ENCODE measurements around the gene MYEF2. TPM values are rescaled to one million over a fixed set of nuclear protein-coding genes. Genes with fewer than 3 reads are reported as not detected.

MYEF2 gene
- total and polyA plus RNA-seq, 4 donors: 0.07 to 1.2 (median 0.33) TPM

DNA sequence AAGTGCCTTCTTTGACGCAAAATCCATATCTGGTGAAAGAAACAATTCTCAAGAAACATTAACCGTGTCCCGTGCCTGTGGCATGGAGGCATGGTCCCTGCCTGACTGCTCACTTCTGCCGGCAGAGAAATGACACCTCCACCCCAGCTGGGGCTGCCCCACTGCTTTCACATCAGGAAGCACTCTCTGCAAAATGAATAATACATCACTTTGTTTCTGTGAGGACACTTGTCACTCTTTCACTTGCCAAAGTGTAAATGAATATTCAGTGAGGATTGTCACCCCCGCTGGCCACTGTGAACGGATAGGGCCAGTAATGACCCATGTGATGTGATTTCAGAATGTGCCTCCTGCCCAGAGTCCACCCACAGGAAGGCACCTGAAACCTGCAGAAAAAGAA is 88.4 kb downstream of the MYEF2 start:
- TF ChIP-seq FOXA2 (IDR thresholded peaks at IDR 0.05) (no peak), SP1 (IDR thresholded peaks at IDR 0.05) (no peak), RXRA (IDR thresholded peaks at IDR 0.05) (no peak), YY1 (IDR thresholded peaks at IDR 0.05) (no peak), MAX (IDR thresholded peaks at IDR 0.05) (no peak), GABPA (IDR thresholded peaks at IDR 0.05 in 1 of 2, conservative IDR thresholded peaks at IDR 0.05 in 1 of 2) (no peak), CTCF (IDR thresholded peaks at IDR 0.05; ENCODE audit: low read depth, low read length, missing input control) (no peak), TAF1 (conservative IDR thresholded peaks at IDR 0.05) (no peak), FOXA1 (IDR thresholded peaks at IDR 0.05) (no peak), JUND (IDR thresholded peaks at IDR 0.05) (no peak), HNF4G (IDR thresholded peaks at IDR 0.05) (no peak), HNF4A (conservative IDR thresholded peaks at IDR 0.05) (no peak), EGR1 (IDR thresholded peaks at IDR 0.05; ENCODE audit: low read depth in 2 of 2) (no peak)
- TF ChIP-seq, protein P1, sequence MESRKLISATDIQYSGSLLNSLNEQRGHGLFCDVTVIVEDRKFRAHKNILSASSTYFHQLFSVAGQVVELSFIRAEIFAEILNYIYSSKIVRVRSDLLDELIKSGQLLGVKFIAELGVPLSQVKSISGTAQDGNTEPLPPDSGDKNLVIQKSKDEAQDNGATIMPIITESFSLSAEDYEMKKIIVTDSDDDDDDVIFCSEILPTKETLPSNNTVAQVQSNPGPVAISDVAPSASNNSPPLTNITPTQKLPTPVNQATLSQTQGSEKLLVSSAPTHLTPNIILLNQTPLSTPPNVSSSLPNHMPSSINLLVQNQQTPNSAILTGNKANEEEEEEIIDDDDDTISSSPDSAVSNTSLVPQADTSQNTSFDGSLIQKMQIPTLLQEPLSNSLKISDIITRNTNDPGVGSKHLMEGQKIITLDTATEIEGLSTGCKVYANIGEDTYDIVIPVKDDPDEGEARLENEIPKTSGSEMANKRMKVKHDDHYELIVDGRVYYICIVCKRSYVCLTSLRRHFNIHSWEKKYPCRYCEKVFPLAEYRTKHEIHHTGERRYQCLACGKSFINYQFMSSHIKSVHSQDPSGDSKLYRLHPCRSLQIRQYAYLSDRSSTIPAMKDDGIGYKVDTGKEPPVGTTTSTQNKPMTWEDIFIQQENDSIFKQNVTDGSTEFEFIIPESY (IDR thresholded peaks at IDR 0.05): no peak
- TF ChIP-seq, protein P2, sequence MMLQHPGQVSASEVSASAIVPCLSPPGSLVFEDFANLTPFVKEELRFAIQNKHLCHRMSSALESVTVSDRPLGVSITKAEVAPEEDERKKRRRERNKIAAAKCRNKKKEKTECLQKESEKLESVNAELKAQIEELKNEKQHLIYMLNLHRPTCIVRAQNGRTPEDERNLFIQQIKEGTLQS (IDR thresholded peaks at IDR 0.05): no peak
- H3K27ac ChIP-seq (ENCODE audit: low read depth in 1 of 2, low read length in 2 of 2): no peak overlapping the region
- no peak overlapping the region for H3K4me3 ChIP-seq (ENCODE audit: low read depth in 1 of 3, low read length in 3 of 3)
- H3K9me3 ChIP-seq (ENCODE audit: control insufficient read depth in 4 of 4, low read length in 3 of 4): no peaks in the 10 kb centered on the region
- no peaks in the 10 kb centered on the region for H3K36me3 ChIP-seq (ENCODE audit: control insufficient read depth in 4 of 4, insufficient read depth in 3 of 4, low read depth in 1 of 4, low read length in 3 of 4)
- H3K27me3 ChIP-seq (ENCODE audit: control insufficient read depth in 4 of 4, insufficient read depth in 4 of 4, low read length in 3 of 4): peaks cover 0 to 5% (median 2%) of the 10 kb centered on the region in 4 donors
- no peak for DNase-seq (ENCODE audit: low spot score)
- WGBS: 53% methylated on average over 6 of the region's 6 CpGs
- no peak overlapping the region for H3K9ac ChIP-seq (ENCODE audit: low read depth in 1 of 2, low read length in 2 of 2)
- no peaks in the 10 kb centered on the region for H3K4me1 ChIP-seq (ENCODE audit: control insufficient read depth in 4 of 4, insufficient read depth in 4 of 4, low read length in 3 of 4)

DNA sequence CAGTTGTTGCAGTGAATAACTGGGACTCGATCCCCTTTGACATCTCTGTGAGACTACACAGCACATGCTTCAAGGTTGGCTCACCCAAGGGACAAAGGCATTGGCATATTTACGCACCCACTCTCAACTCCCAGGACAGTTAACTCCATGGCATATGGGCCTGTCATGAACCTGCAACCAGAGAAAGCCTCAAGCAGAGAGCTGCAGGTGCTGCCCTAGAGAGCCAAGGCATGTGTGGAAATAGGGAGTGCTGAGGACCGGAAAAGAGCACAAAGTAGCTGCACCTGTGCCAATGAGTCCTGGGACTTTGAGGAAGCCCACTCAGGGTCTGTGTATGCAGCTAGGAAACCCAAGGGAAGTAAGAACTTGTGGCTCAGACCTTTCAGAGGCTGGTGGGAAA is 90.3 kb downstream of the MYEF2 start:
- no peaks in the 10 kb centered on the region for H3K4me1 ChIP-seq (ENCODE audit: control insufficient read depth in 4 of 4, insufficient read depth in 4 of 4, low read length in 3 of 4)
- TF ChIP-seq RAD21 (IDR thresholded peaks at IDR 0.05) (no peak), TAF1 (conservative IDR thresholded peaks at IDR 0.05) (no peak), JUND (IDR thresholded peaks at IDR 0.05) (no peak), EGR1 (IDR thresholded peaks at IDR 0.05; ENCODE audit: low read depth in 2 of 2) (no peak), FOXA1 (IDR thresholded peaks at IDR 0.05) (no peak), FOXA2 (IDR thresholded peaks at IDR 0.05) (no peak), REST (IDR thresholded peaks at IDR 0.05) (no peak), GABPA (IDR thresholded peaks at IDR 0.05 in 1 of 2, conservative IDR thresholded peaks at IDR 0.05 in 1 of 2) (no peak), MAX (IDR thresholded peaks at IDR 0.05) (no peak), CTCF (IDR thresholded peaks at IDR 0.05; ENCODE audit: low read depth, low read length, missing input control) (no peak), YY1 (IDR thresholded peaks at IDR 0.05) (no peak), RXRA (IDR thresholded peaks at IDR 0.05) (no peak), HNF4G (IDR thresholded peaks at IDR 0.05) (no peak)
- TF ChIP-seq, protein P1 (IDR thresholded peaks at IDR 0.05): no peak
- TF ChIP-seq, protein P2 (IDR thresholded peaks at IDR 0.05): no peak
- H3K4me3 ChIP-seq (ENCODE audit: low read depth in 1 of 3, low read length in 3 of 3): no peak overlapping the region
- no peaks in the 10 kb centered on the region for H3K36me3 ChIP-seq (ENCODE audit: control insufficient read depth in 4 of 4, insufficient read depth in 3 of 4, low read depth in 1 of 4, low read length in 3 of 4)
- H3K9ac ChIP-seq (ENCODE audit: low read depth in 1 of 2, low read length in 2 of 2): no peak overlapping the region
- H3K27ac ChIP-seq (ENCODE audit: low read depth in 1 of 2, low read length in 2 of 2): no peak overlapping the region
- H3K9me3 ChIP-seq (ENCODE audit: control insufficient read depth in 4 of 4, low read length in 3 of 4): no peaks in the 10 kb centered on the region
- H3K27me3 ChIP-seq (ENCODE audit: control insufficient read depth in 4 of 4, insufficient read depth in 4 of 4, low read length in 3 of 4): peaks cover 0 to 5% (median 2%) of the 10 kb centered on the region in 4 donors
- 78% methylated on average over 3 of the region's 3 CpGs for WGBS
- no peak for DNase-seq (ENCODE audit: low spot score)

All from liver (tissue), 9 donors.